ENCODE measurements around the gene PEF1.

Gene PEF1

DNA sequence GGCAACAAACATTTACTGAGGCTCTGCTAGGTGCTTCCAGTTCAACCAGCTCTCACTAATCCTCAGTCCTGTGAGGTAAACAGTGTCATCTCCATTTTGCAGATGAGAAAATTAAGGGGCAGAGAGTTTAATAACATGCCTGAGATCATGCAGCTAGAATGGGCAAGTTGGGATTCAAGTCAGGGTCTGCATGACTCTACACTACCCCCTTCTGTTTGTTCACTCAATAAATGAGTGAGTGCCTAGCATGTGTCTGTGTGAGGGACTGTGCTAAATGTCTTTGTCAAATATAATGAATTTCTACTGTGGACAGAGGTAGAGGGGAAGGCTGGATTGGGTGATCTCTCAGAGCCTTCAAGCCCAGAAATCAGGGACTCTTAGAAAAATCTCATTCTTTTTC is 4.5 kb downstream of the PEF1 start:
- no peak for DNase-seq (ENCODE audit: extremely low read depth, low read depth)
- no peak overlapping the region for H3K4me3 ChIP-seq (replicated peaks; ENCODE audit: low read depth, low read length)
- TF ChIP-seq, protein P1, sequence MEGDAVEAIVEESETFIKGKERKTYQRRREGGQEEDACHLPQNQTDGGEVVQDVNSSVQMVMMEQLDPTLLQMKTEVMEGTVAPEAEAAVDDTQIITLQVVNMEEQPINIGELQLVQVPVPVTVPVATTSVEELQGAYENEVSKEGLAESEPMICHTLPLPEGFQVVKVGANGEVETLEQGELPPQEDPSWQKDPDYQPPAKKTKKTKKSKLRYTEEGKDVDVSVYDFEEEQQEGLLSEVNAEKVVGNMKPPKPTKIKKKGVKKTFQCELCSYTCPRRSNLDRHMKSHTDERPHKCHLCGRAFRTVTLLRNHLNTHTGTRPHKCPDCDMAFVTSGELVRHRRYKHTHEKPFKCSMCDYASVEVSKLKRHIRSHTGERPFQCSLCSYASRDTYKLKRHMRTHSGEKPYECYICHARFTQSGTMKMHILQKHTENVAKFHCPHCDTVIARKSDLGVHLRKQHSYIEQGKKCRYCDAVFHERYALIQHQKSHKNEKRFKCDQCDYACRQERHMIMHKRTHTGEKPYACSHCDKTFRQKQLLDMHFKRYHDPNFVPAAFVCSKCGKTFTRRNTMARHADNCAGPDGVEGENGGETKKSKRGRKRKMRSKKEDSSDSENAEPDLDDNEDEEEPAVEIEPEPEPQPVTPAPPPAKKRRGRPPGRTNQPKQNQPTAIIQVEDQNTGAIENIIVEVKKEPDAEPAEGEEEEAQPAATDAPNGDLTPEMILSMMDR (IDR thresholded peaks at IDR 0.05; ENCODE audit: low read depth, low read length, missing control alignments): no peak

DNA sequence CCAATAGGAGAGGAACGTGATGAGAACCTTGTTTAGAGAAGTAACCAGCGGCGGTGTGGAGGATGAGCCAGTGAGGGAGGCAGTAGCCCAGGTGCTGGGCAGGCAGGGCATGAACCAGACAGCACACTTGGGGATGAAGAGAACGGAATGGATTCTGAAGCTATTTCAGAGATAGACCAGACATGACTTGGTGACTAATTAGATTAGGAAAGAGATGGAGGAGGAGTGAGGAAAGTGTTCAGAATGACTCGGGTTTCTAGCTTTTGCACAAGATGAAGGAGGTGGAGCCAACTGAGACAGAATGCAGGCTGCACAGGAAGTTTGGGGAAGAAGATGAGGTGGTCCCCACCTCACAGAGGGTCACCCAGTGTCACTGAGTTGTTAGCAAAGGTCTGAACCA is 5.1 kb downstream of the PEF1 start:
- no peak overlapping the region for H3K4me3 ChIP-seq (replicated peaks; ENCODE audit: low read depth, low read length)
- TF ChIP-seq, protein P1 (IDR thresholded peaks at IDR 0.05; ENCODE audit: low read depth, low read length, missing control alignments): no peak
- no peak for DNase-seq (ENCODE audit: extremely low read depth, low read depth)

GRCh38 chr1:31637915-31638673 is 6.6 kb downstream of the PEF1 start:
- H3K4me3 ChIP-seq (replicated peaks; ENCODE audit: low read depth, low read length): no peak overlapping the region
- TF ChIP-seq, protein P1 (IDR thresholded peaks at IDR 0.05; ENCODE audit: low read depth, low read length, missing control alignments): no peak

GRCh38 chr1:31633117-31633516 is 11.6 kb downstream of the PEF1 start:
- TF ChIP-seq, protein P1 (IDR thresholded peaks at IDR 0.05; ENCODE audit: low read depth, low read length, missing control alignments): peak; percentile 65
- DNase-seq (ENCODE audit: extremely low read depth, low read depth): no peak
- H3K4me3 ChIP-seq (replicated peaks; ENCODE audit: low read depth, low read length): no peak overlapping the region

More at GRCh38 chr1:31637915-31638673, 6.6 kb downstream of the PEF1 start:
- DNase-seq (ENCODE audit: extremely low read depth, low read depth): no peak

DNA sequence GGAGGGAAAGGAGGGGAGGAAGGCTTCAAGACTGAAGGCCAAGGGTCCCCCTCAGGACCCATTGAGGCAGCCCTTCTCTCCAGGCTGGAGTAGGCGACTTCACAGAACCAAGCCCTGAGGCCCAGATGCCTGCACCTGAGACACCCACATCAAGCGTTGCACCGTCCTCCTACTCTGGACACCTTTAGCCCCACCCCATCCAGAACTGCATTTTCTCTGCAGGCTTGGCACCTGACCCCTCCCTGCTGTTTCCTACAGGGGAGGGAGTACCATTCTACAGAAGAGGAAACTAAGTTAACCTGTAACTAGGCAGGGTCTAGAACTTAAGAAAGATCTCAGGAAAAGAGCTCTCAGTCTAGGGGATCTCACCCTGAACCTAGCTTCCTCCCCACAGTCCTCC is 12.0 kb downstream of the PEF1 start:
- TF ChIP-seq, protein P1 (IDR thresholded peaks at IDR 0.05; ENCODE audit: low read depth, low read length, missing control alignments): no peak
- H3K4me3 ChIP-seq (replicated peaks; ENCODE audit: low read depth, low read length): no peak overlapping the region
- no peak for DNase-seq (ENCODE audit: extremely low read depth, low read depth)

- TF ChIP-seq, protein P1 (IDR thresholded peaks at IDR 0.05; ENCODE audit: low read depth, low read length, missing control alignments): no peak
- DNase-seq (ENCODE audit: extremely low read depth, low read depth): no peak
- H3K4me3 ChIP-seq (replicated peaks; ENCODE audit: low read depth, low read length): no peak overlapping the region
Observed at GRCh38 chr1:31628931-31629556, 15.6 kb downstream of the PEF1 start.
